Progenitor cell of endocrine pancreas (in vitro differentiated cells): ENCODE data around the gene PER2. TPM values are rescaled to one million over a fixed set of nuclear protein-coding genes. Genes with fewer than 3 reads are reported as not detected.

Source experiments
- DNase-seq: peaks from one replicate; pipeline ENCODE4 v3.0.0; 2021; ENCODE audit warnings: low spot score; ENCODE audit not compliant: unreplicated experiment
- H3K27ac Mint-ChIP-seq: 2 replicates; pipeline ENCODE4 v1.8.0; 2021; ENCODE audit warnings: mild to moderate bottlenecking, moderate library complexity, mixed read lengths
- H3K27me3 Mint-ChIP-seq: 2 replicates; pipeline ENCODE4 v1.8.0; 2021; ENCODE audit warnings: mixed read lengths
- H3K36me3 Mint-ChIP-seq: 2 replicates; pipeline ENCODE4 v1.8.0; 2022; ENCODE audit warnings: mixed read lengths; ENCODE audit not compliant: insufficient read depth
- H3K4me1 Mint-ChIP-seq: 2 replicates; pipeline ENCODE4 v1.8.0; 2021; ENCODE audit warnings: low read depth, mixed read lengths
- H3K4me3 Mint-ChIP-seq: 2 replicates; pipeline ENCODE4 v1.8.0; 2021; ENCODE audit warnings: low read depth, mild to moderate bottlenecking, moderate library complexity, mixed read lengths
- H3K9me3 Mint-ChIP-seq: 2 replicates; pipeline ENCODE4 v1.8.0; 2021; ENCODE audit warnings: low read depth, mixed read lengths
- CTCF ChIP-seq: fragments of 200-600 bp; sonication (generic); IDR thresholded peaks from one replicate; pipeline ENCODE4 v1.5.0; 2021; ENCODE audit warnings: antibody characterized with exemption, mild to moderate bottlenecking; ENCODE audit not compliant: unreplicated experiment
- total RNA-seq: library from RNA; stranded (reverse); gene quantifications from 2 replicates; pipeline ENCODE4 v1.2.1, GENCODE V29; 2021

Gene PER2
- total RNA-seq, 1 donor from 2014 or later = 20.2 TPM

GRCh38 chr2:238306672-238306998 is 18.2 kb upstream of the PER2 start:
- Mint-ChIP-seq H3K27me3 (no peaks in the 10 kb centered on the region), H3K4me1 (no peaks in the 10 kb centered on the region), H3K9me3 (no peaks in the 10 kb centered on the region), H3K36me3 (no peaks in the 10 kb centered on the region), H3K4me3 (no peak overlapping the region), H3K27ac (no peak overlapping the region)
- DNase-seq = no peak
- TF ChIP-seq CTCF = no peak

GRCh38 chr2:238305965-238306671 is 17.7 kb upstream of the PER2 start:
- H3K27ac Mint-ChIP-seq = no peak overlapping the region

GRCh38 chr2:238305092-238305862 is 16.9 kb upstream of the PER2 start:
- no peak overlapping the region for H3K27ac Mint-ChIP-seq
- H3K4me1 Mint-ChIP-seq = peaks cover 3% of the 10 kb centered on the region

More at GRCh38 chr2:238305965-238306671, 17.7 kb upstream of the PER2 start:
- Mint-ChIP-seq H3K4me1 (no peaks in the 10 kb centered on the region), H3K27me3 (no peaks in the 10 kb centered on the region), H3K9me3 (no peaks in the 10 kb centered on the region), H3K4me3 (no peak overlapping the region), H3K36me3 (no peaks in the 10 kb centered on the region)
- DNase-seq = no peak
- TF ChIP-seq CTCF = no peak

GRCh38 chr2:238304116-238304515 is 15.7 kb upstream of the PER2 start:
- no peak for TF ChIP-seq CTCF
- Mint-ChIP-seq H3K9me3 (no peaks in the 10 kb centered on the region), H3K27me3 (no peaks in the 10 kb centered on the region), H3K4me1 (peaks cover 10% of the 10 kb centered on the region), H3K36me3 (no peaks in the 10 kb centered on the region), H3K4me3 (no peak overlapping the region), H3K27ac (no peak overlapping the region)
- DNase-seq = no peak

More at GRCh38 chr2:238305092-238305862, 16.9 kb upstream of the PER2 start:
- Mint-ChIP-seq H3K36me3 (no peaks in the 10 kb centered on the region), H3K4me3 (no peak overlapping the region), H3K9me3 (no peaks in the 10 kb centered on the region), H3K27me3 (no peaks in the 10 kb centered on the region)
- no peak for DNase-seq
- peak; percentile 48 for TF ChIP-seq CTCF

GRCh38 chr2:238302751-238303150 is 14.3 kb upstream of the PER2 start:
- no peaks in the 10 kb centered on the region for H3K36me3 Mint-ChIP-seq
- no peak for TF ChIP-seq CTCF
- no peak overlapping the region for H3K4me3 Mint-ChIP-seq
- H3K9me3 Mint-ChIP-seq = no peaks in the 10 kb centered on the region
- no peaks in the 10 kb centered on the region for H3K27me3 Mint-ChIP-seq
- H3K4me1 Mint-ChIP-seq = peaks cover 12% of the 10 kb centered on the region
- DNase-seq = no peak
- H3K27ac Mint-ChIP-seq = no peak overlapping the region
